ENCODE data around the gene C1QTNF1. TPM values are rescaled to one million over a fixed set of nuclear protein-coding genes. Genes with fewer than 3 reads are reported as not detected.

Gene C1QTNF1
- total and polyA plus RNA-seq, 2 donors (not counting 3 experiments of a cell fraction or from before 2014, with no cell fraction given): 2.5 to 4.0 TPM

GRCh38 chr17:79050551-79050950 lies 26.6 kb downstream of the C1QTNF1 start:
- intact Hi-C loops (cut with micrococcal nuclease): no loop called here
- H3K4me1 ChIP-seq (ENCODE audit: control insufficient read depth, extremely low read depth, insufficient read depth, low read length): peaks cover 5% of the 10 kb centered on the region
- CTCF ChIA-PET: interaction anchor here (1.2 to 1.7 kb wide), 4 partner anchors 9 to 343 kb away, joined by 3 to 6 read pairs (median 5); no protein-coding TSS in a partner anchor
- H3K4me2 ChIP-seq (ENCODE audit: insufficient read depth, low read length): no peak overlapping the region
- dilution Hi-C loops (cut with MboI; ENCODE audit: extremely low pct_ligation_motif_present, low sequenced_read_pairs): no loop called here
- no TSS peak for BruUV-seq (replicated peaks)
- no peaks in the 10 kb centered on the region for H3K36me3 ChIP-seq (ENCODE audit: control insufficient read depth in 2 of 2, extremely low read depth in 1 of 2, insufficient read depth in 2 of 2, low read length in 2 of 2)
- POLR2A ChIA-PET: no interaction called here
- no peak overlapping the region for H3K4me3 ChIP-seq (replicated peaks in 1 of 3; ENCODE audit: insufficient read depth in 1 of 3, low read depth in 1 of 3, low read length in 3 of 3)
- H3K9me3 ChIP-seq (replicated peaks; ENCODE audit: control insufficient read depth, insufficient read depth, low read length): no peaks in the 10 kb centered on the region
- no peaks in the 10 kb centered on the region for H3K79me2 ChIP-seq (ENCODE audit: control insufficient read depth, insufficient read depth, low read length)
- DNase-seq (ENCODE audit: low read depth, low spot score): no peak
- no peak overlapping the region for H2AFZ ChIP-seq (ENCODE audit: low read depth, low read length)
- H4K20me1 ChIP-seq (replicated peaks; ENCODE audit: control insufficient read depth, extremely low read depth, insufficient read depth, low read length): no peaks in the 10 kb centered on the region
- no peaks in the 10 kb centered on the region for H3K9me1 ChIP-seq (replicated peaks; ENCODE audit: control insufficient read depth, extremely low read depth, insufficient read depth, low read length)
- H3K9ac ChIP-seq (replicated peaks; ENCODE audit: extremely low read depth, insufficient read depth, low read length): no peak overlapping the region
- no peak overlapping the region for H3K27ac ChIP-seq (ENCODE audit: insufficient read depth, low read depth, low read length)
- no peak for TF ChIP-seq EZH2 (IDR thresholded peaks at IDR 0.05; ENCODE audit: borderline replicate concordance, low read depth, low read length, severe bottlenecking)
- no peak for TF ChIP-seq FOS (IDR thresholded peaks at IDR 0.05; ENCODE audit: borderline replicate concordance, insufficient read depth, low read length)
- TF ChIP-seq GATA2 (IDR thresholded peaks at IDR 0.05; ENCODE audit: insufficient read depth, insufficient read length, low read depth, low read length): no peak
- no peak for TF ChIP-seq MAX (IDR thresholded peaks at IDR 0.05; ENCODE audit: insufficient read depth, insufficient read length)
- no peak for TF ChIP-seq CTCF (IDR thresholded peaks at IDR 0.05; ENCODE audit: extremely low read depth in 1 of 2, insufficient read depth in 1 of 2, low read depth in 1 of 2, low read length in 2 of 2)
- no peak for TF ChIP-seq POLR2AphosphoS5 (IDR thresholded peaks at IDR 0.05; ENCODE audit: insufficient read depth, low read depth, low read length)
- no peak for TF ChIP-seq POLR2A (IDR thresholded peaks at IDR 0.05; ENCODE audit: low read depth, low read length)
- no peak for TF ChIP-seq JUN (IDR thresholded peaks at IDR 0.05; ENCODE audit: borderline replicate concordance, insufficient read depth, insufficient read length, low read depth)
- no peak for TF ChIP-seq MYC (IDR thresholded peaks at IDR 0.05; ENCODE audit: low read depth, low read length)
- peaks cover 0 to 4% of the 10 kb centered on the region in 2 experiments for H3K27me3 ChIP-seq (ENCODE audit: control insufficient read depth in 2 of 2, insufficient read depth in 2 of 2, low read length in 2 of 2)
- no peak for FAIRE-seq
